GM19455 (cell line): ENCODE measurements around the gene MTCL3.
"Not testable (repeated sequence)": the region's sequence is repeated elsewhere in the genome, so short reads cannot be mapped to it uniquely, and the experiment has no call there.

Experiments used
- ATAC-seq: cut with Tn5 transposase; IDR thresholded peaks from one replicate; pipeline ENCODE4 v1.9.1; 2021; ENCODE audit not compliant: unreplicated experiment

MTCL3 gene

GRCh38 chr6:127439718-127440117, 79.4 kb downstream of the MTCL3 start:
- ATAC-seq = no peak

- no peak for ATAC-seq
Observed at GRCh38 chr6:127436578-127437110, 82.5 kb downstream of the MTCL3 start.

DNA sequence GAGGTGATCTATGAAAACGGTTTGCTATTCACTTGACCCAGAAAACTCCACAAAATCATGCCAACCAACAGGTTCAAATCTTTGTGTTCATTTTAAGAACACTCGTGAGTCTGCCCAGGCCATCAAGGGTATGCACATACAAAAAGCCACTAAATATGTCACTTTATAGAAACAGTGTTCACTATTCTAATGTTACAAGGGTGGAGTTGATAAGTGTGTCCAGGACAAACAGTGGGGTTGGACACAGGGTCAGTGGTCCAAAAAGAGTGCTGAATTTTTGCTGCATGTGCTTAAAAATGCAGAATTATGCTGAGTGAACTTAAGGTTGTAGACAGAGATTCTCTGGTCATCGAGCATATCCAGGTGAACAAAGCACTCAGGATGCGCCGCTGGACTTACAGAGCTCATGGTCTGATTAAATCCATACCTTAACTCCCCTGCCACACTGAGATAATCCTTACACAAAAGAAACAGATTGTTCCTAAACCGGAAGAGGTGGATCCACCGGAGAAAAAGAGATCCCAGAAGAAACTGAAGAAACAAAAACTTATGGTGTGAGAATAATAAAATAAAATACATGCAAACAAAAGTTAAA, 83.4 kb downstream of the MTCL3 start:
- ATAC-seq = no peak

DNA sequence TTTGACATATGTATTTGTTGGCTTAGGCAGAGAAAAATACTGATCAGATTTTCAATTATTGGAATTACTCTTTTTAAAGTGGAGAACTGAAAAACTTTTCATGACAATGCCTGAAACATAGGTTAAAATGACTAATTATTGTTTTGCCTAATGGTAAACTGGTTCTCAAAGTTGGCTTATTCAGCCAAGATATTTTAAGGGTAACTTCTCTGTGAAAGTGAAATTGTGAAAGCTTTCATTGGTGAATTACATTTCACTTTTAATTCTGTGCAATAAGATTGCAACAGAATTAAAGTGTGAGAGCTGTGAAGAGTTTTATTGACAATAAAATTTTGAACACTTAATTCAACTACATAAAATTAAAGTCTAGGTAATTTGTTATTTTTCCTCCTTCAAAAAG, 84.5 kb downstream of the MTCL3 start:
- ATAC-seq = no peak

DNA sequence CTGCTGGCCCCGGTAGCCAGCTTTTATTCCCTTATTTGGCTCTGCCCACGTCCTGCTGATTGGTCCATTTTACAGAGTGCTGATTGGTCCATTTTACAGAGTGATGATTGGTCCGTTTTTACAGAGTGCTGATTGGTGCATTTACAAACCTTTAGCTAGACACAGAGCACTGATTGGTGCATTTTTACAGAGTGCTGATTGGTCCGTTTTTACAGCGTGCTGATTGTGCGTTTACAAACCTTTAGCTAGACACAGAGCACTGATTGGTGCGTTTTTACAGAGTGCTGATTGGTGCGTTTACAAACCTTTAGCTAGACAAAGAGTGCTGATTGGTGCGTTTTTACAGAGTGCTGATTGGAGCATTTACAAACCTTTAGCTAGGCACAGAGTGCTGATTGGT, 90.6 kb downstream of the MTCL3 start:
- not testable (repeated sequence) for ATAC-seq

DNA sequence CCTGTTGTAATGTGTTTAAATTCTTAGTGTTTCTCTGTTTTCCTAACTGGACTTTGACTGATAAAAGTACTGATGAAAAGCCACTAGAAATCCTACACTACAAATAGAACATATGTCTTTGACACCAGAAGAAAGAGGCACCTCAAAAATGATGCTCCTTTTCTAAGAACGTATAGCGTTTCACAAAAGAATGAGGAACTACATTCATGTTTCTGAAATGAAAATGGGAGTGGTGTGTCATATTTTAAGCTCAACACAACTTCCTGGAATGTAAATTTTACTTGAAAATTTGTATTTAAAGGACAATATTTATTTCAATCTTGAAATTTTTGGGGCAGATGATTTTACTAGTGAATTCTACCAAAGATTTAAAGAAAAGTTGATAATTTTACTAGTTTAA, 95.2 kb downstream of the MTCL3 start:
- no peak for ATAC-seq
